T-helper 1 cell (primary cell): ENCODE data around the gene TSC2.
"Not testable (repeated sequence)": the region's sequence is repeated elsewhere in the genome, so short reads cannot be mapped to it uniquely, and the experiment has no call there.

ENCODE experiments used
- DNase-seq, 5 donors: peaks; one replicate each; pipeline ENCODE4 v3.0.0-alpha.2; 2012 to 2020

The TSC2 gene

GRCh38 chr16:2107121-2107790 lies 59.5 kb downstream of the TSC2 start:
- not testable (repeated sequence) for DNase-seq

GRCh38 chr16:2107791-2108125 lies 60.0 kb downstream of the TSC2 start:
- not testable (repeated sequence) for DNase-seq

- not testable (repeated sequence) for DNase-seq
Observed at GRCh38 chr16:2108446-2109270, 60.9 kb downstream of the TSC2 start.

- not testable (repeated sequence) for DNase-seq
Observed at GRCh38 chr16:2109271-2109580, 61.4 kb downstream of the TSC2 start.

GRCh38 chr16:2109872-2110271 lies 62.1 kb downstream of the TSC2 start:
- DNase-seq: not testable (repeated sequence)

- not testable (repeated sequence) for DNase-seq
Observed at GRCh38 chr16:2110332-2111008, 62.7 kb downstream of the TSC2 start.

- DNase-seq: not testable (repeated sequence)
Observed at GRCh38 chr16:2111009-2111353, 63.2 kb downstream of the TSC2 start.

- DNase-seq: not testable (repeated sequence)
Observed at GRCh38 chr16:2111412-2112335, 63.9 kb downstream of the TSC2 start.

GRCh38 chr16:2112539-2113106 lies 64.8 kb downstream of the TSC2 start:
- not testable (repeated sequence) for DNase-seq

- not testable (repeated sequence) for DNase-seq
Observed at GRCh38 chr16:2114225-2114624, 66.4 kb downstream of the TSC2 start.

- not testable (repeated sequence) for DNase-seq
Observed at GRCh38 chr16:2114885-2115590, 67.3 kb downstream of the TSC2 start.

GRCh38 chr16:2115591-2115973 lies 67.8 kb downstream of the TSC2 start:
- DNase-seq: no peak

GRCh38 chr16:2116428-2116827 lies 68.6 kb downstream of the TSC2 start:
- DNase-seq: not testable (repeated sequence)

GRCh38 chr16:2117341-2117740 lies 69.6 kb downstream of the TSC2 start:
- not testable (repeated sequence) for DNase-seq

- DNase-seq: not testable (repeated sequence)
Observed at GRCh38 chr16:2117960-2118722, 70.4 kb downstream of the TSC2 start.

- DNase-seq: not testable (repeated sequence)
Observed at GRCh38 chr16:2121325-2121724, 73.5 kb downstream of the TSC2 start.

GRCh38 chr16:2121853-2122252 lies 74.1 kb downstream of the TSC2 start:
- no peak for DNase-seq

- no peak for DNase-seq
Observed at GRCh38 chr16:2122429-2122828, 74.6 kb downstream of the TSC2 start.

GRCh38 chr16:2122934-2123683 lies 75.3 kb downstream of the TSC2 start:
- not testable (repeated sequence) for DNase-seq
